ENCODE measurements around the gene APC. TPM values are rescaled to one million over a fixed set of nuclear protein-coding genes. Genes with fewer than 3 reads are reported as not detected.

The APC gene
- total RNA-seq, 1 donor from 2014 or later: 20.4 TPM

DNA sequence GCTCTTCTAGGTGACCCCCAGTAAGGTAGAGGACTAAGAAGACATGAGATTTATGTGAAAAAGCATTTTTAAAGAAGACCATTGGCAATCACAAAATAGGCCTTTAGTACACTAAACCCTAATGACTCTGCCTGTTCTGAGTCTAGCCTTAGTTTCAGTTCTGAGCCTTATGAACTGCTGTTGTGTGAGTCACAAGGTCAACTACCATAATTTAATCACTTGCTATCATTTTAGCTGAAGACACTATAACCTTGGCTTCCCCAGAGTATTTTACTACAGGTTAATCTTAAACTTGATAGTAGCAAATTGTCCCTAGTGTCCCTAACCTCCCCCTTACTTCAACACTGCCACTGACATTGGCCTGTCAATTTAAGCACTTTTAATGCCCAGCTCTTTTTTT is 34.4 kb downstream of the APC start:
- H3K36me3 Mint-ChIP-seq (ENCODE audit: low read depth): peaks cover 8% of the 10 kb centered on the region
- no peak for DNase-seq
- no peaks in the 10 kb centered on the region for H3K27me3 Mint-ChIP-seq
- no peak overlapping the region for H3K4me3 Mint-ChIP-seq
- H3K9me3 Mint-ChIP-seq: no peaks in the 10 kb centered on the region
- no peak overlapping the region for H3K27ac Mint-ChIP-seq
- H3K4me1 Mint-ChIP-seq: no peaks in the 10 kb centered on the region
- intact Hi-C loops (cut with micrococcal nuclease): loop anchor here (10.0 kb wide), 1 partner anchor 153 kb away; the partner anchor contains the start of gene REEP5

DNA sequence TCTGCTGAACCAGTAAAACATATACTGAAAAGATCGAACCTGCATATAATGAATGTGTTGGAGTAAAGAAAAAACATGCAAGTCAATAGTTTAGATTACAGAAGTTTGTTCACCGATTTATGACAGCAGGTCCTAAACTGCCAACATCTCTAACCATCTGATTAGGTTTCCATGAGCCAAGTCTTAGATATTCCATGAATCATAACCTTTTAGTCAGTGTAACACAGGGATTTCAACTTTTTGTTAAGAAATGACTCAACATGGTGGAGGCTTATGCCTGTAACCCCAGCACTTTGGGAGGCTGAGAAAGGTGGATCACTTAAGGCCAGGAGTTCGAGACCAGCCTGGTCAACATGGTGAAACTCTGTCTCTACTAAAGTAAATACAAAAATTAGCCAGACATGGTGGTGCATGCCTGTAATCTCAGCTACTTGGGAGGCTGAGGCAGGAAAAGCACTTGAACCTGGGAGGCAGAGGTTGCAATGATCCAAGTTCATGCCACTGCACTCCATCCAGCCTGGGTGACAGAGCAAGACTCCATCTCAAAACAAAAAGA is 38.7 kb downstream of the APC start:
- no peak for DNase-seq
- Mint-ChIP-seq H3K27me3 (no peaks in the 10 kb centered on the region), H3K27ac (no peak overlapping the region), H3K36me3 (ENCODE audit: low read depth) (peaks cover 19% of the 10 kb centered on the region), H3K9me3 (no peaks in the 10 kb centered on the region), H3K4me3 (no peak overlapping the region), H3K4me1 (peaks cover 3% of the 10 kb centered on the region)
- intact Hi-C loops (cut with micrococcal nuclease): loop anchor here (10.0 kb wide), 1 partner anchor 148 kb away; the partner anchor contains the start of gene REEP5

DNA sequence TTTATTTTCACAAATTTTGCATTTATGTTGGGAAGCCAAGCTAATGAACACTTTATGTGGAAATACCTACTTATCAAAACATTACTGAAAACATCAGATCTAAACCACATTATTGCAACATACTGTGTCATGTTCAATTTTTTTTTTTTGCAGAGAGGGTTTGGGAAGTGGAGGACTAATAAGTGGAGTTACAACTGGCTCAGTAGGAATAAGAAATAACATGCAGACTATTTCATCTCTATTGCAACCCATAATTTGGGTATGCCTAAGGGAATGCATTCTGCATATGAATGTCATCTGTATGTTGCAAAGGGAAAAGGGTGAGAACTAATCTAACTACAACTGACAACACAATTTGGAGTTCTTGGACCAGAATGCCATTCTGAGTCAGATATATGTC is 41.8 kb downstream of the APC start:
- peaks cover 3% of the 10 kb centered on the region for H3K4me1 Mint-ChIP-seq
- H3K27me3 Mint-ChIP-seq: no peaks in the 10 kb centered on the region
- H3K9me3 Mint-ChIP-seq: no peaks in the 10 kb centered on the region
- intact Hi-C loops (cut with micrococcal nuclease): loop anchor here (10.0 kb wide), 1 partner anchor 145 kb away; the partner anchor contains the start of gene REEP5
- peaks cover 21% of the 10 kb centered on the region for H3K36me3 Mint-ChIP-seq (ENCODE audit: low read depth)
- no peak for DNase-seq
- H3K4me3 Mint-ChIP-seq: no peak overlapping the region
- H3K27ac Mint-ChIP-seq: no peak overlapping the region

DNA sequence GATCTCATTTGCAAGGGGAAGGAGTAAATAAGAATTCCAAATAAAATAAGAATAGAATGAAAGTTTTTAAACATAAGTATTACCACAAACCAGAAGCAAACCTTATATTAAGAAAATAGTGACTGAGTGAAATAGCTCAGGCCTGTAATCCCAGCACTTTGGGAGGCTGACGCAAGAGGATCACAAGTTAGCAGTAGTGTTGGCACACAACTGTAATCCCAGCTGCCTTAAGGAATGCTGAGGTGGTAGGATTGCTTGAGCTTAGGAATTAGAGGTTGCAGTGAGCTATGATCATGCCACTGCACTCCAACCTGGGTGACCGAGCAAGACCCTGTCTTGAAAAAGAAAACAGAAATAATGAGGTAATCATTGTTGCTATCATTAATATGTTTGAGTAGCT is 47.0 kb downstream of the APC start:
- Mint-ChIP-seq H3K36me3 (ENCODE audit: low read depth) (peaks cover 11% of the 10 kb centered on the region), H3K4me3 (no peak overlapping the region), H3K4me1 (no peaks in the 10 kb centered on the region), H3K27ac (no peak overlapping the region), H3K27me3 (no peaks in the 10 kb centered on the region), H3K9me3 (no peaks in the 10 kb centered on the region)
- no peak for DNase-seq
- intact Hi-C loops (cut with micrococcal nuclease): no loop called here

DNA sequence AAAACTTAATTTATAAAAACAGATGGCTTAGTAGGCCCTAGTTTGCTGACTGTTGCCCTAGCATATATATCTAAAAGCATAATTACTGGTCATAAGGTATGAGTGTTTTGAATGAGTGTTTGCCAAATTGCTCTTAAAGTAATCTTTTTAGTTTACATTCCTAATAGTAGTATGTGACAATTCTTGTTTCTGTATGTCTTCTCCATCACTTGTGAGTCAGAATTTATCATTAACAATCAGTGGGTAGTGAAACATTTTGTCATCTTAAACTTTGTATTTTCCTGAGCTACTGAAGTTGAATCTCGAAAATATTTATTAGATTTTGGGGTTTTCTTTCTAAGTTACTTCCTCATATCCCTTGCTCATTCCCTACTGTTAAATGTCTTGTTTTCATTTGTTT is 49.6 kb downstream of the APC start:
- peaks cover 2% of the 10 kb centered on the region for H3K4me1 Mint-ChIP-seq
- no peak overlapping the region for H3K4me3 Mint-ChIP-seq
- no peak overlapping the region for H3K27ac Mint-ChIP-seq
- no peaks in the 10 kb centered on the region for H3K36me3 Mint-ChIP-seq (ENCODE audit: low read depth)
- no peak for DNase-seq
- no peaks in the 10 kb centered on the region for H3K27me3 Mint-ChIP-seq
- intact Hi-C loops (cut with micrococcal nuclease): no loop called here
- H3K9me3 Mint-ChIP-seq: no peaks in the 10 kb centered on the region

DNA sequence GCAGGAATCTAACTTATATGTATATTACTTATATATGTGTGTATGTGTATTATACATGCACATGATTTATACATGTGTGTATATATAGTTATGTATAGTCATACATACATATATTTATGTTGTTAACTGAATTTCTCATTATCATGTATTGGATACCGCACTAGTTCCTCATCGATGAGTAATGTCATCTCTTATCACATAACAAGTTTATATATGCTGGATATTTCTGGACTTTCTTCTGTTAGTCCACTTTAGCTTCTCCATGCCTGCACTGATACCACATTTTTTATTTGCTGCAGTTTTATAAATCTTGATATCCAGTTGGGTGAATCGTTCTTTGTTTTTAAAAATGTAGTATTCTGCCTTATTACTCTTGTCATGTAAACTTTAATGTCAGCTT is 50.2 kb downstream of the APC start:
- H3K27ac Mint-ChIP-seq: no peak overlapping the region
- H3K9me3 Mint-ChIP-seq: no peaks in the 10 kb centered on the region
- H3K36me3 Mint-ChIP-seq (ENCODE audit: low read depth): peaks cover 2% of the 10 kb centered on the region
- no peak overlapping the region for H3K4me3 Mint-ChIP-seq
- H3K4me1 Mint-ChIP-seq: peaks cover 2% of the 10 kb centered on the region
- no peaks in the 10 kb centered on the region for H3K27me3 Mint-ChIP-seq
- no peak for DNase-seq
- intact Hi-C loops (cut with micrococcal nuclease): no loop called here

DNA sequence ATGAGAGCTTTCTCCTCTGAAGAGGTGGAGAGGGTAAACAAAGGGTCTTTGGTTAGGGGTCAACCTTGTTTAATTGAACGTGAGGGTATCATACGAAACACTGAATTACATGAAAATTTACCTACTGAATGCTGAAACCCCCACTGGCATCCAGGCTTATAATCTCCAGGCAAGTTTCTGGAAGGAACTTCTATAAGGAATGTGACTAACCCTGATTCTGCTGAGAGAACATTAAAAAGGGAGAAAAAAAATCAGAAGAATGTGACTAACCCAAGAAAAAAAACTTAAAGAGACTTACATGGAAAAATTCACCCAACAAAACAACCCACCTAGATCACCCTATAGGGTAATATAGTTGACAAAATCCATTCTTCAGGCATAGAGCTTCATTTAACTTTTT is 55.5 kb downstream of the APC start:
- no peak overlapping the region for H3K27ac Mint-ChIP-seq
- no peaks in the 10 kb centered on the region for H3K27me3 Mint-ChIP-seq
- H3K9me3 Mint-ChIP-seq: no peaks in the 10 kb centered on the region
- H3K36me3 Mint-ChIP-seq (ENCODE audit: low read depth): peaks cover 17% of the 10 kb centered on the region
- intact Hi-C loops (cut with micrococcal nuclease): no loop called here
- peaks cover 4% of the 10 kb centered on the region for H3K4me1 Mint-ChIP-seq
- no peak overlapping the region for H3K4me3 Mint-ChIP-seq
- no peak for DNase-seq

DNA sequence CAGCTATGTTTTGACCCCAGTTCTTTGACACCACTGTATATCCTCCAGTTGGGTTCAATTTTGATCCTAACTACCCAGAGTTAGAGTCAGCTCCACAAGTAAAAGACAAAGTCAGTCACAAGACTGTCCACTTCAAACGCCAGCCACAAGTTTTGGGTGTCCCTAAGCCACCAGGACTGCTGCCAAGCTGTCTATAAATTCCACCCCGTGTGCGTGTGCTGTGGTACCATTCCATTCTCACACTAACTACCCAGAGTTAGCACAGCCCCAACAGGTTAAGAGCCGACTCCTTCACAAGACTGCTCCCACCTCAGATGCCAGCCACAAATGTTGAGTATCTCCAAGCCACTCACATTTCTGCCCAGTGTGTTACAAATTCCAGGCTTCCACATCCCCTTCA is 56.7 kb downstream of the APC start:
- Mint-ChIP-seq H3K27me3 (no peaks in the 10 kb centered on the region), H3K4me3 (no peak overlapping the region), H3K27ac (no peak overlapping the region), H3K9me3 (no peaks in the 10 kb centered on the region), H3K36me3 (ENCODE audit: low read depth) (peaks cover 19% of the 10 kb centered on the region), H3K4me1 (peaks cover 4% of the 10 kb centered on the region)
- intact Hi-C loops (cut with micrococcal nuclease): no loop called here
- no peak for DNase-seq

DNA sequence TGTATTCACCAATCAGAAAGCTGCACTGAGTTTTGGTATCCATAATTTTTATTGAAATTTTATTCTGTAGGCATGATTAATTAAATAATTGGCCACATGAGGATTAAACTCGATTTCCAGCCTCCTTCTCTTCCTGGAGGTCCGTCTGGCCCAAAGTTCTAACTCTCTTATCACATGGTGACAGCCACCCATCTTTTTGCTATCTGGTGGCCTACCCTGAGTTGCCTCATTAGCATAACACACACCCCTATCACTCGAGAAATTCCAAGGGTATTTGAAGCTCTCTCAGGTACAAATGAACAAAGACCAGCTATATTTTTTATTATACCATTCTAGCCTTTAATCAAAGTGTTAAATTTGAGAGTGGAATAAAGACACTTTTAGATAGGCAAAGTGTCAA is 57.7 kb downstream of the APC start:
- Mint-ChIP-seq H3K36me3 (ENCODE audit: low read depth) (peaks cover 19% of the 10 kb centered on the region), H3K27ac (no peak overlapping the region), H3K4me1 (peaks cover 4% of the 10 kb centered on the region), H3K4me3 (no peak overlapping the region), H3K27me3 (no peaks in the 10 kb centered on the region), H3K9me3 (no peaks in the 10 kb centered on the region)
- intact Hi-C loops (cut with micrococcal nuclease): no loop called here
- no peak for DNase-seq

DNA sequence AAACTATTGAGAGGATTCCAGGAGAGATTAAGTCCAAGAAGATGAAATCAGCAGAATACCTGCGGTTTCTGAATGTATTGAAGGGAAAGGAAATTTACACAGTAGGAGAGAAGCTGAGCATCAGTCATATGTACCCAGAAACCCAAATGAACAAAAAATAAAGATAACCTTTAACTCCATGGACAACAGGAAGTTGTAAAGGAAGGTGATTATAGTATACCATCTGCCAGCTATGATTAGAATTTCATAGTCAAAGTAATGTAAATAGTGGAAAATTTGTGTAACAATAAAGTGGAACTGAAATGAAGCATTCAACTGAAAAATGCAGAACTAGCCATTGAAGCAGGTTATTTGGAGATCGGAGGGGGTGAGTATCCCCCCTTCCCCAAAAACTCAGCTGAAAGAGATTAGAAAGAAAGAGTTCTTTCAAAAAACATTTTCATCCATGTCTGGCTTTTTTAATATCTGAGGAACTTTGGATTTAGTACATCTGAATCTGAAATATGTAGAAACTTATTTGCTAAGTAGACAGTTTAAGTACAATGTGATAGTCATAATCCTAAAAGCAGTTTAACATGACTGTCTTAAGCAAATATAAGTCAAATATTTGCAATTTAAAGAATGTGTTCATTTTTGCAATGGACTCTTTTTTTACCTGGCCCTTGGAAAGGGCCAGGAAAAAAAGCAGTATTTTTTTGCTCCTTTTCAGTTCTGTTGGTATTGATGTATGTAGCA is 58.4 kb downstream of the APC start:
- no peak overlapping the region for H3K4me3 Mint-ChIP-seq
- no peak for DNase-seq
- H3K27me3 Mint-ChIP-seq: no peaks in the 10 kb centered on the region
- peaks cover 19% of the 10 kb centered on the region for H3K36me3 Mint-ChIP-seq (ENCODE audit: low read depth)
- H3K27ac Mint-ChIP-seq: peak overlapping the region; percentile 5
- H3K9me3 Mint-ChIP-seq: no peaks in the 10 kb centered on the region
- peaks cover 2% of the 10 kb centered on the region for H3K4me1 Mint-ChIP-seq
- intact Hi-C loops (cut with micrococcal nuclease): no loop called here

DNA sequence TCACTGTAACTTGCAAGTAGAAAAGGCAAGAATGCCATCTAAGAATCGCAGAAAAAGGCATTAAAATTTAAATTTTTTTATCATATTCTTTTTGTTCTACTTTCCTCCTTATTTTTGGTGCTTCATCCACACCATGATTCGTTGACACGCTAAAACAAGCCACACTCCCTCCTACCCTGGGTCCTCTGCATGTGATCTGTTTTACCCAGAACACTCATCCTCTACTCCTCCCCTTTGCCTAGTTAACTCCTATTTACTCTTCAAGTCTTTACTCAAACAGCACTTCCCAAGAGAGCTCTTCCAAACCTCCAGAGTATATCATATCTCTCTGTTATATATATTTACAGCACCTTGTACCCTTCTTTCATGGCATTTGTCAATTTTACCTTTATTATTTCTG is 62.0 kb downstream of the APC start:
- Mint-ChIP-seq H3K27me3 (no peaks in the 10 kb centered on the region), H3K27ac (no peak overlapping the region), H3K4me3 (no peak overlapping the region), H3K36me3 (ENCODE audit: low read depth) (peaks cover 7% of the 10 kb centered on the region), H3K9me3 (no peaks in the 10 kb centered on the region), H3K4me1 (peaks cover 2% of the 10 kb centered on the region)
- intact Hi-C loops (cut with micrococcal nuclease): no loop called here
- DNase-seq: no peak

DNA sequence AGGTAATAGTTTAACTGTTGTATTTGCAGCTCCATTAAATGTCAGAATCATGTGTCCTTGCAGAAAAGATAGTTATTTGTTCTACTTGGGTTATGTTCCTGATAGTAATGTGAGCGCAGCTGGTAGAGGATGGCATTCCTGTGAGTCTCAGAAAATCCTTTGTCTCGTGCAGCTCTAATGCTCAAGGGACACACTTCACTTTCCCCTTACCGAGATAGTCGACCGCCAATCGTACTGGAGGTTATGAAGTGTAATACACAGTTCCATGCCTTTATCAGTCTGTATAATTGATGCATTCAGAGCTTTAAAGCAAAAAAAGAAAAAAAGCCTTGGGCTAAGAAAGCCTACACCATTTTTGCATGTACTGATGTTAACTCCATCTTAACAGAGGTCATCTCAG is 63.2 kb downstream of the APC start:
- H3K36me3 Mint-ChIP-seq (ENCODE audit: low read depth): peaks cover 8% of the 10 kb centered on the region
- no peak overlapping the region for H3K4me3 Mint-ChIP-seq
- intact Hi-C loops (cut with micrococcal nuclease): no loop called here
- no peaks in the 10 kb centered on the region for H3K9me3 Mint-ChIP-seq
- no peaks in the 10 kb centered on the region for H3K27me3 Mint-ChIP-seq
- peaks cover 4% of the 10 kb centered on the region for H3K4me1 Mint-ChIP-seq
- H3K27ac Mint-ChIP-seq: no peak overlapping the region
- no peak for DNase-seq

DNA sequence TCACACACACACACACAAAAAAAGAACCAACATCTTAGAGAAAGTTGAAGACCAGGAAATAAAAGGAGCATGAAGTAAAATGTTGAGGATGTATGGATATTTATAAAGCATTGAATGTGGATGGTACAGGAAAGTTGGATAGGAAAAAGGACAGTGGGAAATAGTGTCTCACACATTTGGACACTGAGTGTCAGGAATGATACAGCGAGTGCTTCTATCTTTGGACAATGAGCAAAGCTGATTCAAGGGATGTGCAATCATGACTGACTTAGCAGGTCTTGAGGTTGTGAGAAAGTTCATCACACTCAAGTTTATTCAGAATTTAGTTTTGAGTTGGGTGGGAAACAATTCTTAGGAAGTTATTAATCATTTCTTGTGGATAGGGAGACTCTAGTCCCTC is 73.3 kb downstream of the APC start:
- Mint-ChIP-seq H3K4me3 (no peak overlapping the region), H3K9me3 (peaks cover 3% of the 10 kb centered on the region), H3K27me3 (no peaks in the 10 kb centered on the region), H3K4me1 (peaks cover 8% of the 10 kb centered on the region), H3K27ac (no peak overlapping the region), H3K36me3 (ENCODE audit: low read depth) (peaks cover 24% of the 10 kb centered on the region)
- intact Hi-C loops (cut with micrococcal nuclease): no loop called here
- DNase-seq: no peak

DNA sequence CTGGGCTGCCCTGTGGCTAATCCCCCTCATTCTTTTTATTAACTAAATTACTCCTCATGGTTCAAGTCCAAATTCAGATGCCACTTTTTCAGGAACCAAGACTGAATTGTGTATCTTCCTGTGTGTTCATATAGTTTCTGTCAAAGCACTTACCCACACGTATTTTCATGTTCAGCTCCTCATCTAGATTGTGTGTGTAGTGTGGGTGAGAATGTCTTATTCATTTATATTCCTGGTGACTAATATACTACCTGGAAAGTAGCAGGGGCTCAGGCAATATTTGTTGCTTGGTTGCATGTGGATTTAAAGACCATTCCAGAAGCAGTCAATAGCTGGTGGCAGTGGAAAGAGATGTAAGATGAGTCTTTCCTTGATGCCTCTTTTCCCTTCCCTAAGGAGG is 74.9 kb downstream of the APC start:
- Mint-ChIP-seq H3K4me3 (no peak overlapping the region), H3K36me3 (ENCODE audit: low read depth) (peaks cover 27% of the 10 kb centered on the region), H3K9me3 (peaks cover 3% of the 10 kb centered on the region), H3K27me3 (no peaks in the 10 kb centered on the region), H3K4me1 (peaks cover 7% of the 10 kb centered on the region), H3K27ac (no peak overlapping the region)
- DNase-seq: no peak
- intact Hi-C loops (cut with micrococcal nuclease): no loop called here

DNA sequence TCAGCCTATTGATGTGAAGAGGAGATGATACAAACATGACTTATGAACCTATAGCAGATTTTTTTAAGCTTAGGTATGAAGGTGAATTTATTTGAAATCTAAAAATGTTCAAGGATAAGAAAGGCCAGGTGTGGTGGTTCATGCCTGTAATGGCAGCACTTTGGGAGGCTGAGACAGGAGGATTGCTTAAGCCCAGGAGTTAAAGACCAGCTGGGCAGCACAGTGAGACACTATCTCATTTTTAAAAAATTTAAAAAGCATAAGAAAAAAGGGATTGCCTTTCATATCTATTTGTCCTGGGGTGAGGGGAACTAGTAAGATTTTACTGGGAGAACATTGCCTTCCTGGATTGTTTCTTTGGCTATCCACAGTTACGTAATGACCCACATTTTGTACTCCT is 82.6 kb downstream of the APC start:
- Mint-ChIP-seq H3K4me3 (no peak overlapping the region), H3K4me1 (no peaks in the 10 kb centered on the region), H3K36me3 (ENCODE audit: low read depth) (peaks cover 18% of the 10 kb centered on the region), H3K9me3 (no peaks in the 10 kb centered on the region), H3K27ac (no peak overlapping the region), H3K27me3 (no peaks in the 10 kb centered on the region)
- no peak for DNase-seq
- intact Hi-C loops (cut with micrococcal nuclease): no loop called here
